ENCODE results near the gene PTPRT. TPM values are rescaled to one million over a fixed set of nuclear protein-coding genes. Genes with fewer than 3 reads are reported as not detected.

Gene PTPRT
- total RNA-seq, 2 experiments from 2014 or later = not detected

DNA sequence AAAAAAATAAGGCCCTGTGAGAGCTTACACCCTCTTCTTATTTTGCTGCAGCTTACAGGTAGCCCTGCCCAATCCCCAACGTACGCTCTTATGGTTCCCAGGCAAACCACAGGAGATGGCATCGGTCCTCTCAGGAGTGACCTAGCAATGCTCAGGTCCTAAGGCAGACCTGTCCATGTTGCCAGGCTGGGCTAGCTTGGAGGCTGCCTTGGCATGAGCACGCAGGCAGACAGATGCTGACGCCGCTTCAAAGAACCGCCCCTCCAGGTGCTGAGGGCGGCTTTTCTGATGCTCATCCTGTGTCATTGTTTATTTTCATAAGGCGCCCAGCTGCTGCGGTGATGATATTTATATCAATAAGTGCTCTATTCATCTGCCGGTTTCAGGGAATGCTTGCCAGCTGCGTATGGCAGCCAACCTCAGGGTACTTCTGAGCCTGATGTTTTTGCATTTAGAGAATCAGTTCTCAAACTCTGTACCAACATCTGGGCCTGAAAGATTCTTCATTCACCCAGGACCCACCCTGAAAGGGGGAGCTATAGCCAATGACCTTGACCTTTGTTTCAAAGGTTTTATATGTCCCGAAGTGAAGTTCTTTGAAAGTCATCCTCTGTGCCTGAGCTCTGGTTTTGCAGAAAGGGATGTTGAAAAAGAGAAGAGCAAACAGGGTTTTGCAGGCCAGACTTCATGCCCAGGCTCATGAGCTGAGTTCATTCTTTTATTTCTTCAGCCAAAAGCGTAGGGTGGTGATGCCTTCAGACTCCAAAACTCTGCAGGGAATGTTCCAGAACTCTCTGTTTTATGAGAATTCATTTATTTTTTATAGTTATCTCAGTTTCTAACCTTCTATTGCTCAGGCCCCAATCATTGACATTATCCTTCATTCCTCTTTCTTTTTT, 1095.9 kb downstream of the PTPRT start:
- Mint-ChIP-seq H3K36me3 (no peaks in the 10 kb centered on the region), H3K4me1 (no peaks in the 10 kb centered on the region), H3K27ac (no peak overlapping the region), H3K27me3 (no peaks in the 10 kb centered on the region), H3K4me3 (no peak overlapping the region), H3K9me3 (no peaks in the 10 kb centered on the region)
- DNase-seq (no peak), ATAC-seq (ENCODE audit: low read depth) (no peak)
- POLR2A ChIA-PET = no interaction called here

DNA sequence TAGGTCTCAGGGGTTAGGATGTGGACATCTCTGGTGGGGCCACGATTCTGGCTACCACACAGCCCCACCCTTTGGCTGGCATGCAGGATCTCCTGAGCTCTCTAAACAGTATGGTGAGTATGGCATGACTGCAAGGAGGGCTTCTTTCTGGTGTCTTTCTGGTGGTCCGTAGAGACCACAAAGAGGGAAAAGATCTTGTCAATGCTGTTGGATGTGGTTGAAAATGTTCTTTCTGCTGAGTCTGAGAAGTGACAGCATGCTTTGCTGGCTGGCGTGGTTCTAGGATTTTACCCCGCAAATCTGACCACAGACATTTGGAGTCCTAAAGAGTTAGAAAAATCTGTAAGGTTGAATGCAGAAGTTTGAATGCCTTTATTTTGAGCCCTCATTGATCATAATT, 1096.7 kb downstream of the PTPRT start:
- Mint-ChIP-seq H3K4me1 (no peaks in the 10 kb centered on the region), H3K4me3 (no peak overlapping the region), H3K27ac (no peak overlapping the region), H3K36me3 (no peaks in the 10 kb centered on the region), H3K27me3 (no peaks in the 10 kb centered on the region), H3K9me3 (no peaks in the 10 kb centered on the region)
- DNase-seq = no peak
- POLR2A ChIA-PET = no interaction called here
- ATAC-seq (ENCODE audit: low read depth) = no peak

DNA sequence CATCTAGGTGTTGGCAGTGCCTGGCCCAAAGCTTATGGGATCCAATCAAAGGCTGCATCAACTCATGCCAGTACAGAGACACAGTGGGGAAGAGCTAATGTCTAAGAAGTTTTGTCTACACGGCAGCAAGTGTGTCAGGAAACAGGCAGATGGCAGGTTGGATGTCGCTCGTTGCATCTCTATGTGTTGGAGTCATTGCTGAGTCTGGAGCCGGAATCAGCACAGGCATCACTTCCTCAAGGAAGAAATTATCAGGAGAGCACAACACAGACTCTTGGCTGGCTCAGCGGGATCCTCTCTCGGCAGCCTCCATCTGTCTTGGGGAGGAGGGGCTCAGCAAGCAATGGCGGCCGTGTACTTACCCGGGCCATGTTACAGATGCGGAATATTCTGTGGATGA, 1104.3 kb downstream of the PTPRT start:
- no peak overlapping the region for H3K4me3 Mint-ChIP-seq
- no peak for DNase-seq
- POLR2A ChIA-PET = no interaction called here
- ATAC-seq (ENCODE audit: low read depth) = no peak
- H3K27ac Mint-ChIP-seq = no peak overlapping the region
- H3K36me3 Mint-ChIP-seq = no peaks in the 10 kb centered on the region
- no peaks in the 10 kb centered on the region for H3K4me1 Mint-ChIP-seq
- no peaks in the 10 kb centered on the region for H3K27me3 Mint-ChIP-seq
- H3K9me3 Mint-ChIP-seq = peaks cover 5% of the 10 kb centered on the region

DNA sequence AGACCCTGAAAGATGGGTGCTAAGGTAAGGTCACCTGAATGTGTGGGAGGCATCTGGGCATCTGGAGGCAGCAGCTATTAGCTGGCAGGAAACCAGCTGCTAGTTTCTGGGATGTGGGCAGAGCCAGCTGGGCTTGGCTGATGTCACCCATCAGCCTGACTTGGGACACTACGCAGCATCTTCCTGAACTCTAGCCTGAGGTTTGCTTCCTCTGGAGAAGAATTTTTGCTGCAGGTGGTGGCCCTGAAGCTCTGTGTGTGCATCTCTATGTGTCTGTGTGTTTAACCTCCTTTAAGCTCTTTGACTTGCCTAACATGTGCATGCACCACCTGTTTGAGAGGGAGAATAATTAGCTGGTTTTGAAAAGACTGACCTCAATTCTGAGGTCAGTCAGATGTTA, 1106.4 kb downstream of the PTPRT start:
- H3K9me3 Mint-ChIP-seq = peaks cover 5% of the 10 kb centered on the region
- no peak overlapping the region for H3K4me3 Mint-ChIP-seq
- POLR2A ChIA-PET = no interaction called here

DNA sequence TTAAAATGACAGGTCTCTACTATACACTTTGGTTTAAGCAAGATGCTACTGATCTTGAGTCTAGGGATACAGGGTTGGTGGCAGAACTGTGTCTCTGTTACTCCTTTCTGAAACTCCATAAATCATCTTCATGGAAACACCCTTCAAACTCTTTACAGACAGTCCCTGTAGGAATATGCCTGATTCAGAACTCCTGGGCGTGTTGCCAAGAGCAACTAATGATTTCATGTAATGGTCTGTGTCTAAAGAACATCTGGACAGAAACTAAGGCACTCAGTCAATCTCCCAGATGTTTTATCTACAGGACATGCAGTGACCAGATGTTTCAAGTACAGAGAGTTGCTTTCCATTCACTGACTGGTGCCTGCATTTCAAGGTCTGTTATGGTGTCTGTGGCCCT, 1107.1 kb downstream of the PTPRT start:
- no peaks in the 10 kb centered on the region for H3K36me3 Mint-ChIP-seq
- H3K9me3 Mint-ChIP-seq = peaks cover 5% of the 10 kb centered on the region
- no peak overlapping the region for H3K4me3 Mint-ChIP-seq
- DNase-seq (no peak), ATAC-seq (ENCODE audit: low read depth) (no peak)
- H3K27me3 Mint-ChIP-seq = no peaks in the 10 kb centered on the region
- POLR2A ChIA-PET = no interaction called here
- no peak overlapping the region for H3K27ac Mint-ChIP-seq
- H3K4me1 Mint-ChIP-seq = no peaks in the 10 kb centered on the region

More for the DNA sequence above, 1106.4 kb downstream of the PTPRT start:
- Mint-ChIP-seq H3K27ac (no peak overlapping the region), H3K4me1 (no peaks in the 10 kb centered on the region), H3K36me3 (no peaks in the 10 kb centered on the region), H3K27me3 (no peaks in the 10 kb centered on the region)
- DNase-seq (no peak), ATAC-seq (ENCODE audit: low read depth) (no peak)

DNA sequence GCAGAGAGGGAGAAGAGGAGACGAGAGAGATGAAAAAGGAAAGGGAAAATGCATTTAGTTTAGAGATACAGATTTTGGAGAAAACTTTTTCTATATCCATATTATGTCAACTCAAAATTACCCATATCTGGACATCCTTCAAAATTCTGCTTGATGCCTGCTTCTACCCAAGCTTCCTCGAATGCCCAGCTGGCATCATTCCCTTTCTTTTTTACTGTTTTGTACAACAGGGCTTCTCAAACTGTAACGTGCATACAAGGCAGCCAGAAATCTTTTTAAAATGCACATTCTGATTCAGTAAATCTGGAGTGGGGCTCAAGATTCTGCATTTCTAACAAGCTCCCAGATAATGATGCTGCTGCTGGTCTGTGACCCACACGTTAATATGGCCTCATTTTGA, 1108.8 kb downstream of the PTPRT start:
- H3K4me1 Mint-ChIP-seq = no peaks in the 10 kb centered on the region
- H3K36me3 Mint-ChIP-seq = no peaks in the 10 kb centered on the region
- ATAC-seq (ENCODE audit: low read depth) (no peak), DNase-seq (no peak)
- no peak overlapping the region for H3K27ac Mint-ChIP-seq
- H3K27me3 Mint-ChIP-seq = no peaks in the 10 kb centered on the region
- no peaks in the 10 kb centered on the region for H3K9me3 Mint-ChIP-seq
- POLR2A ChIA-PET = no interaction called here
- H3K4me3 Mint-ChIP-seq = no peak overlapping the region

DNA sequence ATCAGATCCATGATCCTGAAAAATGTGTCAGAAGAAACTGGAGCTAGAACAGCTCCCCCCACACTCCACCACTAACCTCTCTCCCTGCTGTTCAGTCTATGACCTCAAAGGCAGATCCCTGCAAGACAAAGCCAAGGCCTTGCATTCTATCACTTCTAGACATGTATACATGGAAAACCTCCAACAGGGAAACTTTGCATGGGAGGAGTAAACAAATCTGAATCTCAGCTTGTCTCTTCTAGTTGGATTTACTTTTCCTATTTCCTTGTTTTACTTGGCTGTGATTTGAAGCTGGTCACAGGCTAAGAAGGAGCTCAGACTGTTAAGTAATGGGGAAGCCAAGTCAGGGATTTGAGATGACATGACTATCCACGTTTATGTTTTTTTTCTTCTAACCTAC, 1114.8 kb downstream of the PTPRT start:
- Mint-ChIP-seq H3K9me3 (no peaks in the 10 kb centered on the region), H3K27me3 (no peaks in the 10 kb centered on the region), H3K27ac (no peak overlapping the region), H3K4me1 (no peaks in the 10 kb centered on the region), H3K36me3 (no peaks in the 10 kb centered on the region), H3K4me3 (no peak overlapping the region)
- ATAC-seq (ENCODE audit: low read depth) (no peak), DNase-seq (no peak)
- POLR2A ChIA-PET = no interaction called here

DNA sequence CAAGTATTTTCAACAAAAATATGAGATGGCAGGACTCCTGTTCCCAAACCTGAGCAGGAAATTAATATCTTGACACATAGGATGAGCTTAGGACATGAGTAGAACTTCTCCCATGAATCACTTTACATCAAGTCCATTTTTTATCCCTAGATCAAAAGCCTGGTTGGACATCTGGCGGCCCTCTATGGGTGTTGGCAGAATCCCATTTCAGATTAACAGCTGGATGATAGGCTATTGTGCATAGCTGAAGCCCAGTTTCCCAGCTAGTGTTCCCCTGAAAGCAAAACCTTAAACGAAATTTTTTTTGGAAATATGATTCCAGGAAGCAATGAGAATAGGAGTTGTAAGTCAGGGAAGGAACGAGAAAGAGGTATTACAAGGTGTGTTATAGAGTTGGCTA, 1122.1 kb downstream of the PTPRT start:
- ATAC-seq (ENCODE audit: low read depth) (no peak), DNase-seq (no peak)
- no peaks in the 10 kb centered on the region for H3K4me1 Mint-ChIP-seq
- H3K9me3 Mint-ChIP-seq = no peaks in the 10 kb centered on the region
- H3K4me3 Mint-ChIP-seq = no peak overlapping the region
- POLR2A ChIA-PET = no interaction called here
- no peak overlapping the region for H3K27ac Mint-ChIP-seq
- H3K36me3 Mint-ChIP-seq = no peaks in the 10 kb centered on the region
- H3K27me3 Mint-ChIP-seq = peaks cover 3% of the 10 kb centered on the region

DNA sequence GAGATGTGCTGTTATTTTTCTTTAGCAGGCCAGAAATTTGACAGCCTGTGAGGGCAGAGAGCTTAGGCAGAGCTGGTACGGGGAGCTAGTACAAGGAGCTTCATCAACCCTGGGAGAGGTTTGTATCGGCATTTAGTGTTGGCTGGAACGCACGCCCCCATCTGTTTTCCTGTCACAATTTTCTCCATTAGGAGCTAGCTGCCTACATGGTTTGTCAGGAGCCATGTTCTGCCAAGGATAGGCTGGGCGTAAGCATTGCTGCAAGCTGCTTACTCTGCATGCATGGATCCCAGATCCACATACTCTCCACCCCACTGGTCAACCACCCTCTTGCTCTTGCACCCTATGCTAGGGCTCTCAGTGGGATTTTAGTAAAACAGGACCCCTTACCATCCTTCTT, 1122.5 kb downstream of the PTPRT start:
- POLR2A ChIA-PET = no interaction called here
- H3K27me3 Mint-ChIP-seq = peaks cover 4% of the 10 kb centered on the region

DNA sequence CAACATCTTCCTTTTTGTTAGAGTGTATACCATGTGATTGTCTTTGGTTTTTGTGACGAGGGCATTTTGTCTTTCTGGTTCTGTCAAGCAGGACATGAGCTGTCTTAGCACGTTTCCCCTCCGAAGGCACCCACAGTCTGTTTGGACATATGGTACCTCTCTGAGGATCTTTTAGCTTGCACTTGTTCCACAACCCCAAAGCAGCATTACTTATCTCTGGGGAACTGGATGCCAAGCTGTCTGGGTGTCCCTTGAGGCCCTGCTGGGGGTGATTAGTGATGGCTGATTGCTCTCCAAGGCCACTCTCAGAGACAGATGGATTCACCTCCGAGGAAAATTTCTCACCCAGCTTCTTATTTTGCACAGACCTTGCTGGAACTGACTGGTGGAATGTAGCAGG, 1126.6 kb downstream of the PTPRT start:
- Mint-ChIP-seq H3K9me3 (no peaks in the 10 kb centered on the region), H3K36me3 (no peaks in the 10 kb centered on the region), H3K27me3 (peaks cover 4% of the 10 kb centered on the region), H3K27ac (no peak overlapping the region), H3K4me3 (no peak overlapping the region), H3K4me1 (no peaks in the 10 kb centered on the region)
- ATAC-seq (ENCODE audit: low read depth) (no peak), DNase-seq (no peak)
- POLR2A ChIA-PET = no interaction called here

More for the DNA sequence above, 1122.5 kb downstream of the PTPRT start:
- H3K27ac Mint-ChIP-seq = no peak overlapping the region
- H3K4me3 Mint-ChIP-seq = no peak overlapping the region
- H3K36me3 Mint-ChIP-seq = no peaks in the 10 kb centered on the region
- H3K4me1 Mint-ChIP-seq = no peaks in the 10 kb centered on the region
- DNase-seq = no peak
- H3K9me3 Mint-ChIP-seq = no peaks in the 10 kb centered on the region
- ATAC-seq (ENCODE audit: low read depth) = no peak

DNA sequence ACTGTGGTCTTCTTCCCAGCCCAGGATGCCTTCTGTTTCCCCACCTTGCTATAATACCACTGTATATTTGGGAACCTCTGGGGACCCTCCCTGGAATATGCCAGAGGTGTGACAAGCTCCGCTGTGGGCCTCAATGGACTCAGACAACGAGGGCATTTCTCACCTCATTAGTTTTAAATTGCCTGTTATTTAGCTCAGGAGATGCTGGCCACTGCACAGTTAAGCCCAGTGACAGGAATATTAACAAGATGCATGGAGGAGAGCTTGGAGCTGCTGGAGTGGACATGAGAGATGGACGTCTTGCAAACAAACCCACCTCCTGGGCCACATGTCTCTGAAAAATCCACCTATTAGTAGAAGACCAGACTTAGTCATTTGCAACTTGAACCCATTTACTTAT, 1136.4 kb downstream of the PTPRT start:
- POLR2A ChIA-PET = no interaction called here
- DNase-seq (no peak), ATAC-seq (ENCODE audit: low read depth) (no peak)
- H3K4me1 Mint-ChIP-seq = peaks cover 2% of the 10 kb centered on the region
- H3K4me3 Mint-ChIP-seq = no peak overlapping the region
- H3K36me3 Mint-ChIP-seq = no peaks in the 10 kb centered on the region
- no peak overlapping the region for H3K27ac Mint-ChIP-seq
- peaks cover 1% of the 10 kb centered on the region for H3K9me3 Mint-ChIP-seq
- H3K27me3 Mint-ChIP-seq = no peaks in the 10 kb centered on the region

DNA sequence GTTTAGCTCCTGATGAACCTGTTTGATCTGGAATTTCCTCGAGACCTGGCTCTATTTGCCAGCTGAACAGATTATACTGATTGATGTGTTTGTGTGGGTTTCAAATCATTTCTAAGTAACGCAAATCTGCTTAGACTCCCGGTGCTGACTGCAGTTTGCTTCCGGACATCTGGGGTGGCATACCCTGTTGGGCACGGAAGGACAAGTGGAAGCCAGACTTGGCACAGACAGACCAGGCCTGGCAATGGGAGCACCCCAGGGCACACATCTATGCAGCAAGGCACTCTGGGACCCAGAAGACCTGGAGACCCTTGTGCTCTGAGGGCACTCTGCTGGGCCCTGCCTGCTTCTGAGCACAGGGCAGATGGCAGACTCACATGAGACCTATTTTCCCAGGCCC, 1137.8 kb downstream of the PTPRT start:
- POLR2A ChIA-PET = no interaction called here
- peaks cover 1% of the 10 kb centered on the region for H3K9me3 Mint-ChIP-seq
- ATAC-seq (ENCODE audit: low read depth) = no peak
- H3K4me3 Mint-ChIP-seq = no peak overlapping the region
- no peaks in the 10 kb centered on the region for H3K27me3 Mint-ChIP-seq
- H3K4me1 Mint-ChIP-seq = no peaks in the 10 kb centered on the region
- H3K27ac Mint-ChIP-seq = no peak overlapping the region
- DNase-seq = no peak
- H3K36me3 Mint-ChIP-seq = no peaks in the 10 kb centered on the region

DNA sequence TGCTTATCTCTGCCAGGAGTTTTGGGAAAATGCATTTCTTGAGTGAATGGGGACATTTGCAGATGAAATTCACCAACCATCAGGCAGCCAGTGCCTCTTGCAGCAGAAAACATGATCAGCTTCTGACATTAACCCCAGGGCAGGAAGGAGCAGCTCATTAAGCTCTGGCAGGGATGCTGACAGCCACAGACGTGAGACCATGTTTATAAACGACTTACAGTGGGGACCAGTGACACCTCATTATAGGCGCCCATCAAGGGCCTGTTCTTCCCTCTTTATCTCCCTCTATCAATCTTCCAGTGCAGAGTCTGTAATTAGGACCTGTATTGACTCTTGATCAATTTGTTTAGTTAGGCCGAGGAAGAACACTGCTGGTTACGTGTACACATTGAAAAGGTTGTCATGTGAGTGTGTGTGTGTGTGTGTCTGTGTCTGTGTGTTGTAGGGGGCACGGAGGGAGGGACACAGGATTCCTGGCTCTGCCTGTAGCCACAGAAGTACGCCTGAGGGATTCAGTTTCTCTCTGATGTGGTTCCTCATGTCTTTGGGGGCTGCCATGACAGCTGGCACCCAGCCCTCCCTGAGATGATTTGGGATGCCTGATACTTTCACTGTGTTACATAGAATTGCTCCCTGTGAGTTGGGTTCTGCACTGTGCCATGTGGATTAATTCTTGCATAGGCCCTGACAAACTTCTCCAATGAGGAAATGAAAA, 1143.2 kb downstream of the PTPRT start:
- no peaks in the 10 kb centered on the region for H3K9me3 Mint-ChIP-seq
- no peak for ATAC-seq (ENCODE audit: low read depth)
- POLR2A ChIA-PET = no interaction called here

DNA sequence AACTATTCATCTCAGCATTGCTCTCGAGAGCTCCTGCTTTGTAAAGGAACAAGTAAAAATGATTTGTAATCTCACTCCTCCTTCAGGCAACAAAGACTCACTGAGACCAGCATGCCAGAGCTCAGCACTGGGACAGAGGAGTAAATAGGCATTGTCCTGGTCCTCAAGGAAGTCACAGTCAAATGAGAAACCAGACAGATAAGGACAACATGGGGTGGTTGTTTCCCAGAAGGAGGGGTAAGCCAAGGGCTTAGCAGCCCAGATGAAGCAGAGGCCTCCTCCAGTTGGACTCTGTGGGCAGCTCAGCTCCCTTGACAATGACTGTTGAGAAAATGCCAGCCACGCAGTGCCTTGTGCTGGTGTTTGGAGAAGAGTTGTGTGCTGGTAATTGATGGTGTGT, 1145.8 kb downstream of the PTPRT start:
- no peak for DNase-seq
- H3K27ac Mint-ChIP-seq = no peak overlapping the region
- H3K9me3 Mint-ChIP-seq = no peaks in the 10 kb centered on the region
- POLR2A ChIA-PET = no interaction called here
- no peaks in the 10 kb centered on the region for H3K36me3 Mint-ChIP-seq
- H3K4me1 Mint-ChIP-seq = no peaks in the 10 kb centered on the region
- ATAC-seq (ENCODE audit: low read depth) = no peak
- H3K27me3 Mint-ChIP-seq = no peaks in the 10 kb centered on the region
- H3K4me3 Mint-ChIP-seq = no peak overlapping the region

More for the DNA sequence above, 1143.2 kb downstream of the PTPRT start:
- Mint-ChIP-seq H3K4me1 (no peaks in the 10 kb centered on the region), H3K27me3 (no peaks in the 10 kb centered on the region), H3K27ac (no peak overlapping the region), H3K36me3 (no peaks in the 10 kb centered on the region), H3K4me3 (no peak overlapping the region)
- no peak for DNase-seq

Measured in activated naive CD8-positive, alpha-beta T cell treated with anti-CD3 and anti-CD28 coated beads, Interleukin-2, amount 10 ng/mL, durations not matched to agents 7 days and 5 days (primary cell).